ENCODE measurements around the gene SP140. TPM values are rescaled to one million over a fixed set of nuclear protein-coding genes. Genes with fewer than 3 reads are reported as not detected.
"Not testable (repeated sequence)": the region's sequence is repeated elsewhere in the genome, so short reads cannot be mapped to it uniquely, and the experiment has no call there.

Gene SP140
- total RNA-seq, 1 experiment from 2014 or later, result 0.89 TPM

DNA sequence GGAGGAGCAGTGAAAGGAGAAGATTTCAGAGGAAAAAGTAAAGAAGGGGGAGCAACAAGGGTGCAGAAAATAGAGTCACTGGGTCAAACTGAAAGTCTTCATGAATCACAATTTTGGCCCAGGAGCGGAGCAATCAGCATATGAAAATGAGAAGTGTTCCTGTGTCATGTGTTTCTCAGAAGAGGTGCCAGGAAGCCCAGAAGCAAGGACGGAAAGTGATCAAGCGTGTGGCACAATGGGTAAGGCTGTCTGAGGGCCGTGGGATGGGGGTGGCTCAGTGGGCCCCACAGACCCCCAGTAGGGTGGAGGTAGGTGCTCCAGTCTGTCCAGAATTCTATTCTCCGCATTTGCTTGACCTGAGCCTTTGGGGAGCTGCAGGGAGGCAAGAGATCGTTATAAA lies 44.2 kb downstream of the SP140 start:
- no peak for DNase-seq (ENCODE audit: extremely low read depth, low read depth)

- DNase-seq (ENCODE audit: extremely low read depth, low read depth), result no peak
Measured at GRCh38 chr2:230282936-230283335, 57.4 kb downstream of the SP140 start.

GRCh38 chr2:230286048-230286447 lies 60.5 kb downstream of the SP140 start:
- no peak for DNase-seq (ENCODE audit: extremely low read depth, low read depth)

DNA sequence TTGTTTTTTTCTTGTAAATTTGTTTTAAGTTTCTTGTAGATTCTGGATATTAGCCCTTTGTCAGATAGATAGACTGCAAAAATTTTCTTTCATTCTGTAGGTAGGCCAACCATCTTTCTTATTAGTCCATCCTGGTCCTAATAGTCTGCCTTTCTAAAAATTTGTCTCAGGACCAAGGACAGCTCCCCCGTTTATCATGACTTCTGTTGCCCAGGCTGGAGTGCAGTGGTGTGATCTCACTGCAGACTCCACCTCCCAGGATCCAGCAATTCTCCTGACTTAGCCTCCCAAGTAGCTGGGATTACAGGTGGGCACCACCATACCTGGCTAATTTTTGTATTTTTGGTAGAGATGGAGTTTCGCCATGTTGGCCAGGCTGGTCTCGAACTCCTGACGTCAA lies 63.8 kb downstream of the SP140 start:
- DNase-seq (ENCODE audit: extremely low read depth, low read depth), result peak; percentile 41

- no peak for DNase-seq (ENCODE audit: extremely low read depth, low read depth)
Measured at GRCh38 chr2:230295192-230295591, 69.7 kb downstream of the SP140 start.

DNA sequence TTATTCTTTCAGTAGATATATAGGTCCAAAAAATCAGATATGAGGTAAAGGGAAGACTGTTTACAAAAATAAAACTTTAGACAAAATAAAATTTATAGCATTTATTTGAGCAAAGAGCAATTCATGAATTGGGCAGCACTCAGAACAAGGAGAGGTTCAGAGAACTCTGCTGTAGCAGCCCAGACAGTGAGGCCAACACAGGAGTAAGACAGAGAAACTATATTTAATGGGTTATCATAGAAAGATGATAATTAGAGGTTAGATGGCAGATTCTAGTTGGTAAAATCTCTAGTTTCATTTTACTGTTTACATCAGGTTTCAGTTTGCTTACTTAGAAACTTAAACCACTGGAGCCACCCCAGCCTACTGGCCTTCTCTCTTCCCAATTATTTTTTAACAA lies 71.4 kb downstream of the SP140 start:
- no peak for DNase-seq (ENCODE audit: extremely low read depth, low read depth)

GRCh38 chr2:230299618-230300017 lies 74.1 kb downstream of the SP140 start:
- DNase-seq (ENCODE audit: extremely low read depth, low read depth), result no peak

- no peak for DNase-seq (ENCODE audit: extremely low read depth, low read depth)
Measured at GRCh38 chr2:230305416-230306275, 80.1 kb downstream of the SP140 start.

DNA sequence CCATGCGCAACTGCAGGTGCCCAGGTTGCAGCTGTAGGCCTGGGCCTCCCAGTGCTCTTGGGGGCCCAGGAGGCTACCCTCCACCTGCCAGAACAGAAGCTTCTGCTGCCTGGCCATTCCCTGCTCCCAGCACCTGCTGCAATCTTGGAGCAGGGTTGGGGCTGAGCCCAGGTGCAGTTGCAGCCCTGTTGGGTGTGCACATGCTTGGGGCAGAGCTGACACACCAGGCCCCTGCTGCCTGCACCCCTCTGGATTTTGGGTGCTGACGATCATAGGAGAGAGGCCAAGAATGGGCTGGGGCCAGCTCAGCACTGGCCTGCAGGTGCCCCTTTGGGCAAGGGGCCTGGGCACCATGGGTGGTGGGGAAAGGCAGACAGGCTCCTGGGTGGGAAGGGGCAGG lies 80.9 kb downstream of the SP140 start:
- no peak for DNase-seq (ENCODE audit: extremely low read depth, low read depth)

GRCh38 chr2:230307485-230307884 lies 81.9 kb downstream of the SP140 start:
- DNase-seq (ENCODE audit: extremely low read depth, low read depth), result no peak

DNA sequence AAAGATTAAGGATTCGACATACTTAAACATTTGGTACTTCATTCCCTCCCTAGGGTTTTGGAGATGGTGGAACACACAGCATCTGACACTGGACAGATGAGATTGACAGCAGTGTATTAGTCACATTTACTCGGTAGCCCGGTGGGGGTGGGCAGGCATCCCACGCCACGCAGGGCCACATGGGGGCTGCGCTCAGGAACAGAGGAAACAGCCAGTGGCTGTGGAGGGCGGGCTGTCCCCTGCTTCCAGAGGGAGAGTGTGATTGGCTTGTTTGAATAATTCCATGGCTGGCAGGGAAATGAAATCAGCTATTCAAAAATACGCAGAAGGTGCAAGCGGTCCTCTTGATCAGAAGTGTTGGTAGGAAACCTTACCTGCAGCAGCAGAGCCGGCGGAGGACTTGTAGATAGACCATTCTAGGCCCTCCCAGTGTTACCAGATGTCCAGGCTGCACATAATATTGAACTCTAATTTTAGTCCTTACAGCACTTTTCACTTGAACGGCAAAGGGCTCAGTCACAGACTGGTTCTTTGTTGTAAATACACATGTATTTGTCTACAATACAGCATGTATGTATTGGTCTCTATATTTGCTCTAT lies 83.0 kb downstream of the SP140 start:
- DNase-seq (ENCODE audit: extremely low read depth, low read depth), result no peak

GRCh38 chr2:230310792-230311191 lies 85.3 kb downstream of the SP140 start:
- not testable (repeated sequence) for DNase-seq (ENCODE audit: extremely low read depth, low read depth)

- DNase-seq (ENCODE audit: extremely low read depth, low read depth), result not testable (repeated sequence)
Measured at GRCh38 chr2:230311634-230312033, 86.1 kb downstream of the SP140 start.

DNA sequence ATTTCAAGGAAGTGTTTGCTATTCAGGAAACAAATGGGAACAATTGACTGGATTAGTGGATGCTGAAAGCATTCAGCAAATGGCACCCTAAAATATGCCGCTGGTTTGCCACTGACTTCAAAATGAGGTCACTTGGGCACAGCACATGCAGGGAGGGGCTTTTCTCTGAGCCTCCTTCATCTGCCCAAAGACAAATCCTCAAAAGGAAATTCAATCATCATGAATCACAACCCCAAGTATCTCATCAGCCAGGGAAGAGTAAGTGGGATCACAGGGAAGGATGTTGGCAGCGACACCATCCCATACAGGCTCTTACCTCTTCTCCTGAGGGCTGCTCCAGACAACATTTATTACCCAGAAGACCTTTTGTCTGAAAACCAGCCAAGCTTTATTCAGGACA lies 87.1 kb downstream of the SP140 start:
- DNase-seq (ENCODE audit: extremely low read depth, low read depth), result no peak

- DNase-seq (ENCODE audit: extremely low read depth, low read depth), result no peak
Measured at GRCh38 chr2:230317366-230317765, 91.8 kb downstream of the SP140 start.

GRCh38 chr2:230318190-230319121 lies 92.9 kb downstream of the SP140 start:
- DNase-seq (ENCODE audit: extremely low read depth, low read depth), result no peak

- DNase-seq (ENCODE audit: extremely low read depth, low read depth), result no peak
Measured at GRCh38 chr2:230319211-230319862, 93.8 kb downstream of the SP140 start.

DNA sequence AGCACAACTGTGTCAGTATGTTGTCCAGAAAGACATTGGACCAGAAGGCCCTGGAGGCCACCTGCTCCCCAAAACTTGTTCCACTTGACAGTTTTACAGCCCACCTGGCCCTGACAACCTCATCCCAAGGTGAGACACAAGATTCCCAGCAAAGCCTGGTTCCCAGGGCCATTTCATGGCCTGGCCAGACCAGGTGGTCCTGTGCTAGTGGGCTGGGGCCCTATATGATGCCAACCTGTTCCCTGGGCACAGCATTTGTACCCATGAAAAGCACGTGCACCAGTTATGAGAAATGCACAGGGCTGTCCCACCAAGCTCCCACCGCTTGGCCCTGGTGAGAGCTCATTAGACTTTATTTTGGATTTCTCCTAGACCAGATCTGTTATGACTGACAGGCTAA lies 95.5 kb downstream of the SP140 start:
- DNase-seq (ENCODE audit: extremely low read depth, low read depth), result no peak

DNA sequence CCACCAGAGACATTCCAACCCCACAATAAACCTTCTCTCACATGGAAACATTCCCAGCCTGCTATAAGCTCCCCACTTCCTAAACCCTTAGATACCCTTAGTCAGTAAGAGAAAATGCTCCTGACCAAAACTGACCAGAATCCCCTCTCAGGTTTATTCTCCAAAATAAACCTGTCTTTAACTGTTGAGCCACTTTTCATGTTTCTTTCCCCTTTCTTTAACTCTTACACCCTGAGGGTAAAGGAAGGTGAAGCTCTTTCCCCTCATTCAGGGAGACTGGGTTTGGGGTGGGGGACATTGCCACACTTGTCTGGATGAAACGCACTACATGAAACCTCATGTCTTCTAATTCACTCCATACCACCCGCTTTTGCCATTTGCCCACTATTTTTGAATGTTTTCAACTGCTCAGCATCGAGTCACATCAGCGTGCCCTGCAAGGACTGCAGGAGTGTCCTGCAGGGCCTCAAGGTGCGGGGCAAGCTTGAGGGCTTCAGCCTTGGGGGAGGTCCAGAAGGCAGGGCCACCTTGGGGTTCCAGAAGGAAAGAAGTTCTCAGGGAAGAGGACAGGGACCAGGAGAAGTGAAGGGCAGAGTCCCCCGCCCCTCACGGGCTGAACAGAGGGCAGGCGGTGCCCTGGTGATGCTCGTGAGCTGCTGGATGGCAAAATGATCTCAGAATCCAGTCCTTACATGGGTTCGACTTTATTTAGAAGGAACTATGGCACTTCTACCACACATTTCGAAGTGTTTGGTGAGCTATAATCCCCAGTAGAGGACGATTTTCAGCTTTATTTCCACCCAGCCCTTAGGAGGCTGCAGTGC lies 97.2 kb downstream of the SP140 start:
- no peak for DNase-seq (ENCODE audit: extremely low read depth, low read depth)
